ENCODE results near the gene KAZN.

The KAZN gene

GRCh38 chr1:15017120-15017519 is 418.6 kb downstream of the KAZN start:
- Histone ChIP-seq H3K4me1 (ENCODE audit: control insufficient read depth, insufficient read depth, low read length) (peaks cover 5% of the 10 kb centered on the region), H3K36me3 (ENCODE audit: control insufficient read depth, insufficient read depth, low read length) (no peaks in the 10 kb centered on the region), H3K9ac (ENCODE audit: low read depth, low read length) (no peak overlapping the region), H3K27me3 (ENCODE audit: control insufficient read depth, insufficient read depth, low read length) (no peaks in the 10 kb centered on the region), H3K9me3 (ENCODE audit: control insufficient read depth, insufficient read depth, low read length) (no peaks in the 10 kb centered on the region), H3K4me3 (ENCODE audit: low read depth, low read length) (no peak overlapping the region)

GRCh38 chr1:15018767-15019166 is 420.3 kb downstream of the KAZN start:
- Histone ChIP-seq H3K9ac (ENCODE audit: low read depth, low read length) (no peak overlapping the region), H3K9me3 (ENCODE audit: control insufficient read depth, insufficient read depth, low read length) (no peaks in the 10 kb centered on the region), H3K36me3 (ENCODE audit: control insufficient read depth, insufficient read depth, low read length) (no peaks in the 10 kb centered on the region), H3K4me3 (ENCODE audit: low read depth, low read length) (no peak overlapping the region), H3K4me1 (ENCODE audit: control insufficient read depth, insufficient read depth, low read length) (peaks cover 5% of the 10 kb centered on the region), H3K27me3 (ENCODE audit: control insufficient read depth, insufficient read depth, low read length) (no peaks in the 10 kb centered on the region)

GRCh38 chr1:15020943-15021745 is 422.7 kb downstream of the KAZN start:
- Histone ChIP-seq H3K27me3 (ENCODE audit: control insufficient read depth, insufficient read depth, low read length) (no peaks in the 10 kb centered on the region), H3K4me1 (ENCODE audit: control insufficient read depth, insufficient read depth, low read length) (peaks cover 5% of the 10 kb centered on the region), H3K9ac (ENCODE audit: low read depth, low read length) (no peak overlapping the region), H3K36me3 (ENCODE audit: control insufficient read depth, insufficient read depth, low read length) (no peaks in the 10 kb centered on the region), H3K4me3 (ENCODE audit: low read depth, low read length) (no peak overlapping the region), H3K9me3 (ENCODE audit: control insufficient read depth, insufficient read depth, low read length) (no peaks in the 10 kb centered on the region)

- H3K9ac ChIP-seq (ENCODE audit: low read depth, low read length): no peak overlapping the region
These were observed 423.6 kb downstream of the KAZN start for GRCh38 chr1:15022048-15022447.

GRCh38 chr1:15023205-15023604 is 424.7 kb downstream of the KAZN start:
- no peak overlapping the region for H3K9ac ChIP-seq (ENCODE audit: low read depth, low read length)
- H3K9me3 ChIP-seq (ENCODE audit: control insufficient read depth, insufficient read depth, low read length): no peaks in the 10 kb centered on the region
- peaks cover 5% of the 10 kb centered on the region for H3K4me1 ChIP-seq (ENCODE audit: control insufficient read depth, insufficient read depth, low read length)

More at GRCh38 chr1:15022048-15022447, 423.6 kb downstream of the KAZN start:
- peaks cover 5% of the 10 kb centered on the region for H3K4me1 ChIP-seq (ENCODE audit: control insufficient read depth, insufficient read depth, low read length)
- no peaks in the 10 kb centered on the region for H3K27me3 ChIP-seq (ENCODE audit: control insufficient read depth, insufficient read depth, low read length)
- H3K36me3 ChIP-seq (ENCODE audit: control insufficient read depth, insufficient read depth, low read length): no peaks in the 10 kb centered on the region
- H3K9me3 ChIP-seq (ENCODE audit: control insufficient read depth, insufficient read depth, low read length): no peaks in the 10 kb centered on the region
- no peak overlapping the region for H3K4me3 ChIP-seq (ENCODE audit: low read depth, low read length)

GRCh38 chr1:15023976-15024375 is 425.5 kb downstream of the KAZN start:
- Histone ChIP-seq H3K27me3 (ENCODE audit: control insufficient read depth, insufficient read depth, low read length) (no peaks in the 10 kb centered on the region), H3K36me3 (ENCODE audit: control insufficient read depth, insufficient read depth, low read length) (no peaks in the 10 kb centered on the region), H3K9me3 (ENCODE audit: control insufficient read depth, insufficient read depth, low read length) (no peaks in the 10 kb centered on the region), H3K4me1 (ENCODE audit: control insufficient read depth, insufficient read depth, low read length) (peaks cover 5% of the 10 kb centered on the region), H3K9ac (ENCODE audit: low read depth, low read length) (no peak overlapping the region), H3K4me3 (ENCODE audit: low read depth, low read length) (no peak overlapping the region)

More at GRCh38 chr1:15023205-15023604, 424.7 kb downstream of the KAZN start:
- Histone ChIP-seq H3K36me3 (ENCODE audit: control insufficient read depth, insufficient read depth, low read length) (no peaks in the 10 kb centered on the region), H3K27me3 (ENCODE audit: control insufficient read depth, insufficient read depth, low read length) (no peaks in the 10 kb centered on the region), H3K4me3 (ENCODE audit: low read depth, low read length) (no peak overlapping the region)

- Histone ChIP-seq H3K36me3 (ENCODE audit: control insufficient read depth, insufficient read depth, low read length) (no peaks in the 10 kb centered on the region), H3K27me3 (ENCODE audit: control insufficient read depth, insufficient read depth, low read length) (no peaks in the 10 kb centered on the region), H3K4me1 (ENCODE audit: control insufficient read depth, insufficient read depth, low read length) (peaks cover 7% of the 10 kb centered on the region), H3K9ac (ENCODE audit: low read depth, low read length) (no peak overlapping the region), H3K9me3 (ENCODE audit: control insufficient read depth, insufficient read depth, low read length) (no peaks in the 10 kb centered on the region), H3K4me3 (ENCODE audit: low read depth, low read length) (no peak overlapping the region)
These were observed 427.6 kb downstream of the KAZN start for GRCh38 chr1:15026117-15026489.

GRCh38 chr1:15027515-15027986 is 429.1 kb downstream of the KAZN start:
- no peak overlapping the region for H3K9ac ChIP-seq (ENCODE audit: low read depth, low read length)
- no peaks in the 10 kb centered on the region for H3K36me3 ChIP-seq (ENCODE audit: control insufficient read depth, insufficient read depth, low read length)
- H3K4me3 ChIP-seq (ENCODE audit: low read depth, low read length): no peak overlapping the region

GRCh38 chr1:15028102-15028501 is 429.6 kb downstream of the KAZN start:
- H3K9me3 ChIP-seq (ENCODE audit: control insufficient read depth, insufficient read depth, low read length): no peaks in the 10 kb centered on the region
- no peaks in the 10 kb centered on the region for H3K27me3 ChIP-seq (ENCODE audit: control insufficient read depth, insufficient read depth, low read length)
- no peak overlapping the region for H3K9ac ChIP-seq (ENCODE audit: low read depth, low read length)
- H3K36me3 ChIP-seq (ENCODE audit: control insufficient read depth, insufficient read depth, low read length): no peaks in the 10 kb centered on the region
- peaks cover 2% of the 10 kb centered on the region for H3K4me1 ChIP-seq (ENCODE audit: control insufficient read depth, insufficient read depth, low read length)
- no peak overlapping the region for H3K4me3 ChIP-seq (ENCODE audit: low read depth, low read length)

More at GRCh38 chr1:15027515-15027986, 429.1 kb downstream of the KAZN start:
- Histone ChIP-seq H3K27me3 (ENCODE audit: control insufficient read depth, insufficient read depth, low read length) (no peaks in the 10 kb centered on the region), H3K4me1 (ENCODE audit: control insufficient read depth, insufficient read depth, low read length) (peaks cover 2% of the 10 kb centered on the region), H3K9me3 (ENCODE audit: control insufficient read depth, insufficient read depth, low read length) (no peaks in the 10 kb centered on the region)

- Histone ChIP-seq H3K9me3 (ENCODE audit: control insufficient read depth, insufficient read depth, low read length) (no peaks in the 10 kb centered on the region), H3K36me3 (ENCODE audit: control insufficient read depth, insufficient read depth, low read length) (no peaks in the 10 kb centered on the region), H3K27me3 (ENCODE audit: control insufficient read depth, insufficient read depth, low read length) (no peaks in the 10 kb centered on the region), H3K4me3 (ENCODE audit: low read depth, low read length) (no peak overlapping the region), H3K9ac (ENCODE audit: low read depth, low read length) (no peak overlapping the region), H3K4me1 (ENCODE audit: control insufficient read depth, insufficient read depth, low read length) (peaks cover 2% of the 10 kb centered on the region)
These were observed 430.1 kb downstream of the KAZN start for GRCh38 chr1:15028616-15029015.

- no peak overlapping the region for H3K9ac ChIP-seq (ENCODE audit: low read depth, low read length)
- no peak overlapping the region for H3K4me3 ChIP-seq (ENCODE audit: low read depth, low read length)
- no peaks in the 10 kb centered on the region for H3K9me3 ChIP-seq (ENCODE audit: control insufficient read depth, insufficient read depth, low read length)
- H3K4me1 ChIP-seq (ENCODE audit: control insufficient read depth, insufficient read depth, low read length): peaks cover 2% of the 10 kb centered on the region
- H3K27me3 ChIP-seq (ENCODE audit: control insufficient read depth, insufficient read depth, low read length): no peaks in the 10 kb centered on the region
- H3K36me3 ChIP-seq (ENCODE audit: control insufficient read depth, insufficient read depth, low read length): no peaks in the 10 kb centered on the region
These were observed 430.6 kb downstream of the KAZN start for GRCh38 chr1:15029036-15029435.

- no peaks in the 10 kb centered on the region for H3K27me3 ChIP-seq (ENCODE audit: control insufficient read depth, insufficient read depth, low read length)
- no peak overlapping the region for H3K9ac ChIP-seq (ENCODE audit: low read depth, low read length)
- no peaks in the 10 kb centered on the region for H3K9me3 ChIP-seq (ENCODE audit: control insufficient read depth, insufficient read depth, low read length)
- no peaks in the 10 kb centered on the region for H3K36me3 ChIP-seq (ENCODE audit: control insufficient read depth, insufficient read depth, low read length)
- peaks cover 2% of the 10 kb centered on the region for H3K4me1 ChIP-seq (ENCODE audit: control insufficient read depth, insufficient read depth, low read length)
- H3K4me3 ChIP-seq (ENCODE audit: low read depth, low read length): no peak overlapping the region
These were observed 431.3 kb downstream of the KAZN start for GRCh38 chr1:15029786-15030185.
